ENCODE data around the gene NNAT. TPM values are rescaled to one million over a fixed set of nuclear protein-coding genes. Genes with fewer than 3 reads are reported as not detected.
"Not testable (repeated sequence)": the region's sequence is repeated elsewhere in the genome, so short reads cannot be mapped to it uniquely, and the experiment has no call there.

NNAT gene
- polyA plus RNA-seq, 10 donors: 311 to 686 (median 530) TPM

DNA sequence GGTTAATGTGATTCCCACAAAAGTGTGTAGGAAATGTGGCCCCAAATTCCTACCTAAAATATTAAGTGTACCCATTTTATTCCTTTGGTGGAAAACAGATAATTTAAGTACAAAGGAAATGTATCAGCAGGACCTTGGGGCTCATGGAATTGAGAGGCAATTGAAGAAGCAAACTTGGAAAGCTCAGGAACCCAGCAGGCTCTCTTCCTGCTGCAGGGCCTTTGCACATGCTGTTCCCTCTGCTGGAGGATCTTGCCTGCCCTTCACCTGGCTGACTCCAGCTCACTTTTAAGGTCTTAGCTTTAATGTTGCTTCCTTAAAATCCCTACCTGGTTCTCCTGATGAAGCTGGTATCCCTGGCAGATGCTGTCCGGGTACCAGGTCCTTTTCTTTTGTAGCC is 16.5 kb downstream of the NNAT start:
- DNase-seq: no peak

DNA sequence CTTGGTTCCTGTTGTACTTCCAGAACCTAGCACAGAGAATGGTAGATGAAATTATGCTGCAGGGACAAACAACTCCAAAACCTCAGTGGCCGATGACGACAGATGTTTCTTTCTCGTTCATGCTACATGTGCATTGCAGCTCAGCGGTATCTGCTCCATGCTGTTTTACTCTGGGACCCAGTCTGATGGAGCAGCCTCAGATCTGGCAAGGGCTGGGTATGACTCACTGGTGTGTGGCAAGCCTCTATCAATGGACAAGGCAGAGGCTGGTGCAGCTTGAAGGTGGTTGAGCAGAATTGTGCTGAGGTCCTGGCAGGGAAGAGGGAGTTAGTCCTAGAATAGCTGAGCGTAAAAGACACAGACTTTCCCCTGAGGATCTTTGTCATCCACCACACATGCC is 17.0 kb downstream of the NNAT start:
- no peak for DNase-seq

DNA sequence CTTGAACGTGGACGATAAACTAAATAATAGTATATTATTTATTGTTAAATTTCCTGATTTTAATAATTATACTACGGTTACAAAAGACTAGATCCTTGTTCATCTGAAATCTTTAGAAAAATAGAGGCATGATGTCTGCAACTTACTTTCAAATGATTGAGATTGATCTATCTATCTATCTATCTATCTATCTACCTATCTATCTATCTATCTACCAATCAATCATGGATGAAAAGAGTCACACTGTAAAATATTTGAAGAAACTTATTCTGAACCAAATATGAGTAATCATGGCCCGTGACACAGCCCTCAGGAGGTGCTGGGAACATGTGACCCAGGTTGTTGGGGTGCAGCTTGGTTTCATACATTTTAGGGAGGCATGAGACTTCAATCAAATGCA is 18.4 kb downstream of the NNAT start:
- DNase-seq: no peak

DNA sequence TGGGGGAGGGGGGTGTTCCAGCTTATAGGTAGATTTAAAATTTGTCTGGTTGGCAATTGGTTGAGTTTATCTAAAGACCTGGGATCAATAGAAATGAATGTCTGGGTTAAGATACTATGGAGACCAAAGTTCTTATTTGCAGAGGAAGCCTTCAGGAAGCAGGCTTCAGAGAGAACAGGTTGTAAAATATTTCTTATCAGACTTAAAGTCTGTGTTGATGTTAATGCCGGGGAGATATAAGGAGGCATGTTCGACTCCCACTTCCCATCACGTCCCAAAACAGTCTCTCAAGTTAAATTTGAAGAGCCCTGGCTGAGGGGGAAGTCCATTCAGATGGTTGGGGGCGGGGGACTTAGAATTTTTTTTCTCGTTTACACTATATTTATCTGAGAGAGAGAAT is 19.0 kb downstream of the NNAT start:
- no peak for DNase-seq

DNA sequence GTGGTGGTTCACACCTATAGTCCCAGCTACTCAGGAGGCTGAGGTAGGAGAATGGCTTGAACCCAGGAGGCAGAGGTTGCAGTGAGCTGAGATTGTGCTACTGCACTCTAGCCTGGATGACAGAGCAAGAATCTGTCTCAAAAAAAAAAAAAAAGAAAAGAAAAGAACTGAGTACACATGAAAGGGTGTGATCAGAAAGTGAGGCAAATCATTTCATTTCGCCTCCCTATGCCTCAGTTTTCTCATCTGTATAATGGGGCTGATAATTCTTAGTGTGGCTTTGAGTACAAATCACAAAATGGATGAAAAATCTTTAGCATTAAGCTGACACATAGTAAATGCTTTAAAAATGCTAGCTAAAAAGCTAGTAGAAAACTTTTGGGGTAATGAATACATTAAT is 19.8 kb downstream of the NNAT start:
- not testable (repeated sequence) for DNase-seq

DNA sequence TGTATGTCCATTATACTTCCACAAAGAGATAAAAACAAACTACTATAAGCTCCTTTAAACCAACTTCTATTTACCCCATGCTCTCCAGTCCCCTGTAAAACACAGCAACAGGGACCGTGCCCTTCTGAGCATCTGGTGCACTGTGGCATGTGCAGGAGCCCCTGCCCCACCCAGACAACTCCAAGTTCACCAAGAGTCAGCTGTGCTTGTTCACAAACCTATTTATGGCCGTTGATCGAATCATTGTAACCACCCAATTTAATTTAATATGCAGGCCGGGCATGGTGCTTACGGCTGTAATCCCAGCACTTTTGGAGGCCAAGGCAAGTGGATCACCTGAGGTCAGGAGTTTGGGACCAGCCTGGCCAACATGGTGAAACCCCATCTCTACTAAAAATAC is 20.3 kb downstream of the NNAT start:
- DNase-seq: no peak

DNA sequence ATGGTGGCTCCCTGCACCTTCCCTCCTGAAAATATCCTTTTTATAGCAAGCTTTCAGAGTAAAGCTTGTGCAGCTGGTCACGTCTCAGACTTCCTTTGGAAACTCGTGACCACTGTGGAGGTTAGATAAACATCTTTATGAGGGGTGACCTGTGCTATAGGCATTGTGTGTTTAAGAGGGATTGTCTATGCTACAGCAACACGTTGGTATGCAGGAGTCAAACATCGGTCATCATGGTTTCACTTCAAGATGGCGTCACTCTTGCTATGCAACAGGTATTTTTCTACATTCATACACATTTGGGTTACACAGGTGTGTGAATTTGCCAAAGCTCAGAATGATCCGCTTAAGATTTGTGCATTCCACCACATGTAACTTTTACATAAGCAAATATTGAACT is 21.2 kb downstream of the NNAT start:
- DNase-seq: no peak

DNA sequence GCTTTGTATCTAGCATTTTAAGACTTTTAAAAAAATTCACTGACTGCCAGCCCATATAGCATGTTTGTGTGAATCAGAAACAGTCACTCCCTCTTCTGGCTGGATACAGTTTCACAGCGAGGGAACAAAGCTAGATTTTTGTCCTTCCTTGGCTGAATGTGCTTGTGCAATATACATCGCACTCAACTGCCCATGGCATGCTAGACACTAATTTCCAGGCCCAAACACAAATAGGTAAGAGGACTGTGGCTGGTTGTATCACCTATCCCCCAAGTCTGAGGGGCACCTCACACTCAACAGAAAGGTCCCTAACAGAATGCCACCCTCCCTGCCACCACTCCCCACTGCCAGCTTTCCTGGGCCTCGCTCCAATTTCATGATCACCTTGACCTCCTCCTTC is 22.8 kb downstream of the NNAT start:
- peak in 1 of 3 donors; percentile 20 for DNase-seq

DNA sequence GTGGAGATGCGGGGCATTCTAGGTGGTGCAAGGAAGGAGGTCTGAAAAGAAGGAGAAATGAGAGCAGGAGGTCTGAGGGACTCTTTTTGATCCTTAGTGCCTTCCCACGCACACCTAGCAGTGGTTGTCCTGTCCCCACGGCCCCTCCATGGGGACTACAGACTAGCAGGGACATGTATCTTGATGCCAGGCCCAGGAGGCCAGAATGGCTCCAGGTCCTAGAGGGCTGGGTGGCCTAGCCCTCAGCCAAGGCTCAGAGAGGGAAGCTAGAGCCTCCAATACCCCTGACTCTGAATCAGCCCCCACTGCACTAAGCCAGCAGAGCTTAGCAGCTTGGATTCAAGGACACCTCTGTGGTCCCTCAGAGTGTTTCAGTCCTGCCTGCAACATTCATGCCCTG is 23.3 kb downstream of the NNAT start:
- DNase-seq: no peak

DNA sequence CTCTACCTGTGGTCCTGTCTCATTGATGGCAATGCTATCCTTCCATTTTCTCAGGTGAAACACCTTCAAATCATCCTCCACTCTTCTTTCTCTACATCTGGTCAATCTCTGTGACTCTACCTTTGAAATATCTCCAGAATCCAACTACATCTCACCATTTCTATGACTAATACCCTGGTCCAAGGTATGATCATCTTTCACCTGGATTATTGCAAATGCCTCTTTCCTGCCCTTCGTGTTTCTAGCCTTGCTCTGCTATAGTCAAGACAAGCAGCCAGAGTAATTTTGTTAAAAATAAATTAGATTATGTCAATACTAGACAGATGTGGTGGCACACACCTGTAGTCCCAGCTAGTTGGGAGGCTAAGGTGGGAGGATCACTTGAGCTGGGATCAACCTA is 24.5 kb downstream of the NNAT start:
- DNase-seq: no peak

DNA sequence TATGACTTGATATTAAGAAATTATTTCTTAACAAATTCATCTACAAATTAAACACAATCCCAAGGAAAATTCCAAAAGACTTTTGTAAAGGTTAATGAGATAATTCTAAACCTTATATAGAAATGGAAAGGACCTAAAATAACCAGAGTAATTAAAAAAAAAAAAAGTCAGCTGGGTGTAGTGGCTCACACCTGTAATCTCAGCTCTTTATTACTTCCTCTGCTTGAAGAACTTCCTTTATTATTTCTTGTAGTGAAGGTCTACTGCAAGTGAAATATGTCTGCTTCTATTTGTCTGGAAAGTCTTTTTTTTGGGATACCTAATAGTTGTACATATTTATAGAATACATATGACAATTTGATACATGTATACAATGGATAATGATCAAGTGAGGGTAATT is 26.9 kb downstream of the NNAT start:
- DNase-seq: no peak

DNA sequence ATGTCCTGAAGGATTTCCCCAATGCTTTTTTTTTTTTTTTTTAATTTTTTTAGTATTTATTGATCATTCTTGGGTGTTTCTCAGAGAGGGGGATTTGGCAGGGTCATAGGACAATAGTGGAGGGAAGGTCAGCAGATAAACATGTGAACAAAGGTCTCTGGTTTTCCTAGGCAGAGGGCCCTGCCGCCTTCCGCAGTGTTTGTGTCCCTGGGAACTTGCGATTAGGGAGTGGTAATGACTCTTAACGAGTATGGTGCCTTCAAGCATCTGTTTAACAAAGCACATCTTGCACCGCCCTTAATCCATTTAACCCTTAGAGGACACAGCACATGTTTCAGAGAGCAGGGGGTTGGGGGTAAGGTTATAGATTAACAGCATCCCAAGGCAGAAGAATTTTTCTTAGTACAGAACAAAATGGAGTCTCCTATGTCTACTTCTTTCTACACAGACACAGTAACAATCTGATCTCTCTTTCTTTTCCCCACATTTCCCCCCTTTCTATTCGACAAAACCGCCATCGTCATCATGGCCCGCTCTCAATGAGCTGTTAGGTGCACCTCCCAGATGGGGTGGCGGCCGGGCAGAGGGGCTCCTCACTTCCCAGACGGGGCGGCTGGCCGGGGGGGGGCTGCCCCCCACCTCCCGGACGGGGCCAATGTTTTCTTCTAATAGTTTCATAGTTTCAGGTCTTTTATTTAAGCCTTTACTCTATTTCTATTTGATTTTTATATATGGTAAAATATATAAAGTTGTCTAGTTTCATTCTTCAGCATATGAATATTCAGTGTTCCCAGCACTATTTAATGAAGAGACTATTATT is 29.3 kb downstream of the NNAT start:
- not testable (repeated sequence) for DNase-seq

DNA sequence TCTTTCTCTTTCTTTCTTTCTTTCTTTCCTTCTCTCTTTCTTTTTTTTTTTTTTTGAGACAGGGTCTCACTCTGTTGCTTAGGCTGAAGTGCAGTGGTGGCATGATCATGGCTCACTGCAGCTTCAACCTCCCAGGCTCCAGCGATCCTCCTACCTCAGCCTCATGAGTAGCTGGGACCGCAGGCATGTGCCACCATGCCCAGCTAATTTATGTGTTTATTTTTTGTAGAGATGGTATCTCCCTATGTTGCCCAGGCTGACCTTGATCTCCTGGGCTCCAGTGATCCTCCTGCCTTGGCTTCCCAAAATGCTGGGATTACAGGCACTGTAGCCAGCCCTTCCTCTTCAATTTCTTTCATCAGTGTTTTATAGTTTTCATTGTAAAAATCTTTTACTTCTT is 30.6 kb downstream of the NNAT start:
- not testable (repeated sequence) for DNase-seq

DNA sequence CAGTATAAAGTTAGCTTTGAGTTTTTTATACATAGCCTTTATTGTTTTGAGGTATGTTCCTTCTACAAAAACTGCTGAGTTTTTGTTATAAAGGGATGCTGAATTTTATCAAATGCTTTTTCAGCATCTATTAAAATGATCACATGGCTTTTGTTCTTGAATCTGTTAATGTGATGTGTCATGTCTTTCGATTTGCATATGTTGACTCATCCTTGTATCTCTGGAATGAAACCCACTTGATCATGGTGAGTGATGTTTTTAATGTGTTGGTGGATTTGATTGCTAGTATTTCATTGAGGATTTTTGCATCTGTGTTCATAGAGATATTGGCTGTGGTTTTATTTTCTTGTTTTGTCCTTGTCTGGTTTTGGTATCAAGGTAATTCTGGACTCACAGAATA is 31.4 kb downstream of the NNAT start:
- DNase-seq: no peak

DNA sequence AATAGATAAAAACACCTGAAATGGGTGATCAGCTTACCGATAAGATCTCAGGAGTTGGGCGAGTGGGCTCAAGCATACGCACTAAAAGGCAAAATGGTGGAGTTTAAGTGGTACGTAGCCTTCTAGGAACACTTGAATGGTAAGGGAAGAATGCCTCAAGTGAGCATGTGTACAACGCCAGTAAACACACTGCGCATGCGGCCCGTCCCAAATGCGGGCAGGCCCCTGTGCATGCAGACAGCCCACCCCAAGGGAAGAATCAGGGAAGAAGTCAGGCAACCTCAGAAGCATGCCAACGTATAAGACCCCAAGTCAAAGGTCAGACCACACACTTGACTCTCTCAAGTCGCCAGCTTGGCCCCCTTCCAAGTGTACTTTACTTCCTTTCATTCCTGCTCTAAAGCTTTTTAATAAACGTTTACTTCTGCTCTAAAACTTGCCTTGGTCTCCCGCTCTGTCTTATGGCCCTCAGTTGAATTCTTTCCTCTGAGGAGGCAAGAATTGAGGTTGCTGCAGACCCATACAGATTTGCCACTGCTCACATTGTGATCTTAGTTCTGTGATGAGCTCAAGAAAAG is 33.8 kb downstream of the NNAT start:
- DNase-seq: not testable (repeated sequence)

DNA sequence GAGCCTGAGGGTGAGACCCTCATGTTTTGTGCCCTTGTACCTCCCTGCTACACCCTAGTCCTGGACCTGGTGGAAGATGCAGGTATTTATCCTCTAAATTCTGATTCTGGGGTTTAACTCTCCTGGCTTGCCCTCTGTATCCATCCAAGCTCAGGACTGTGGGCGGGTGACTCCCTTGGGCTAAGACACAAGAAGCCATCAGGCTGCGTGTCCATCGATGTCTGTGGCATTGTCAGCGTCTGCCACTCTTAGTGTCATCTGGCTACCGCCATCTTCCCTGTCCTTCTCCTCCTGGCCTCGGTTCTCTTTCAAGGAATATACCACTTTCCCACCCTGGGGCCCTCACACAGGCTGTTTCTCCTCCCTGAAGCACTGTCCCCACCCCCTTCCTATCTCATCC is 35.5 kb downstream of the NNAT start:
- no peak for DNase-seq

DNA sequence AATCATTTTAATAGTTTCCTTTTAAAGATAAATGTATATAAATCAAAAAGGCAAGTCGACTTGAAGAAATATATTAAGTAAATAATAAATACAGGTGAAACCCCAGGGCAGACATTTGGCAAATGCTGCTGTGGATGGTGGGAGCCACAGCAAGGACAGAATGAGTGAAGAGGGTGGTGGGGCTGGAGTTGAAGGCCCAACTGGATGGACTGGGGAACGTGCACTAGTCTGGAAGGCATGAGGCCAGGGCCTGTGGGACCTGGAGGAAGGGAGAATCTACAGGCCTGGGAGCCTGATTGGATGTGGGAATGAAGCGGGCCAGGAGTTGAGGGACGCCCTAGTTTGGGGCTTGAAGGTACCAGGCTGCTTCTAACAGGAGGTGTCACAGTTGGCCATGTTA is 37.3 kb downstream of the NNAT start:
- no peak for DNase-seq

DNA sequence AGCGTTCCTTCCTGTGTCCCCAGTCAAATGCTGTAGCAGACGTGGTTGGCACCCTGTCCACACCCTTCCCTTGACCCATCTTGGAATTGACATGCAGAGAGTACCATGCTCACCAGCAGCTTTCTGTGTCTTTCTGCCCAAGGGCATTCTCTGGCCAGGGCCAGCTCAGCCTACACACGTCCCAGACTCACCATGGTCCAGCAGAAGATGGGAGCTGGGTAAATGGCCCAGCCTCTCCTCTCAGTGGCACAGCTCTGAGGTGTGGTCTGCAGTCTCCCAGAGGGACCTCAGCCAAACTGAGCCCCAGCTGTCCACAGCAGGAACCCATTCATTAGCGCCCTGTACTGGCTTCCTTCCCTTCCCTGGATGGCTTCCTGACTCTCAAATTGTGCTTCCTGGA is 37.7 kb downstream of the NNAT start:
- no peak for DNase-seq

DNA sequence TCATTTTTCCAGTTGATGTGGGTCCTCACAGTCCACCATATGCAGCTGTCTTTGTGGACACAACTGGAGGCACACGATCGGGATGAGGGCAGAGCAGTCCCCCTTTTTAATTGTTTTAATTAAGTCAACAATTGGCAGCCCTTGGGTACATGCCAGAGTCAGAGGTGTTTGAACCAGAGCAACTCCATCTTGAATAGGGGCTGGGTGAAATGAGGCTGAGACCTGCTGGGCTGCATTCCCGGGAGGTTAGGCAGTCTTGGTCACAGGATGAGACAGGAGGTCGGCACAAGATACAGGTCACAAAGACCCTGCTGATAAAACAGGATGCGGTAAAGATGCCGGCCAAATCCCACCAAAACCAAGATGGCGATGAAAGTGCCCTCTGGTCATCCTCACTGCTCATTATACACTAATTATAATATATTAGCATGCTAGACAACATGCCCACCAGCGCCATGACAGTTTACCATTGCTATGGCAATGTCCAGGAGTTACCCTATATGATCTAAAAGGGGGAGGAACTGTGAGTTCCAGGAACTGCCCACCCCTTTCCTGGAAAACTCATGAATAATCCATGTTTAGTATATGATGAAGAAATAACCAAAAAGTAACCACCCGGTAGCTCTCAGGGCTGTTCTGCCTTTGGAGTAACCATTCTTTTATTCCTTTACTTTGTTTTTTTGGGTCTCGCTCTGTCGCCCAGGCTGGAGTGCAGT is 38.4 kb downstream of the NNAT start:
- no peak for DNase-seq

DNA sequence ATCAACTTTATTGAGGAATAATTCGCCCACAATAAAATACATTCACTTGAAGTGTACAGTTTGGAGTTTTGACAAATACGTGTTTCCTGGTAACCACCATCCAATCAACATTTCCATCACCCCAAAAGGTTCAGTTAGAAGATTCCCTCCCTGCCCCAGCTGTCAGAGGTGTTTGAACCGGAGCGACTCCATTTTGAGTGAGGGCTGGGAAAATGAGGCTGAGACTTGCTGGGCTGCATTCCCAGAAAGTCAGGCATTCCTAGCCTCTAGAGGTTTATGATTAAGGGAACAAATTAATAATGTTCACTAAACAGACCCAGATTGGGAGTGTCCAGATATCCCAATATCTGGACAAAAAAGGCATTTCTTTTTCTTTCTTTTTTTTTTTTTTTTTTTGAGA is 39.6 kb downstream of the NNAT start:
- DNase-seq: peak in 1 of 3 donors; percentile 11

DNA sequence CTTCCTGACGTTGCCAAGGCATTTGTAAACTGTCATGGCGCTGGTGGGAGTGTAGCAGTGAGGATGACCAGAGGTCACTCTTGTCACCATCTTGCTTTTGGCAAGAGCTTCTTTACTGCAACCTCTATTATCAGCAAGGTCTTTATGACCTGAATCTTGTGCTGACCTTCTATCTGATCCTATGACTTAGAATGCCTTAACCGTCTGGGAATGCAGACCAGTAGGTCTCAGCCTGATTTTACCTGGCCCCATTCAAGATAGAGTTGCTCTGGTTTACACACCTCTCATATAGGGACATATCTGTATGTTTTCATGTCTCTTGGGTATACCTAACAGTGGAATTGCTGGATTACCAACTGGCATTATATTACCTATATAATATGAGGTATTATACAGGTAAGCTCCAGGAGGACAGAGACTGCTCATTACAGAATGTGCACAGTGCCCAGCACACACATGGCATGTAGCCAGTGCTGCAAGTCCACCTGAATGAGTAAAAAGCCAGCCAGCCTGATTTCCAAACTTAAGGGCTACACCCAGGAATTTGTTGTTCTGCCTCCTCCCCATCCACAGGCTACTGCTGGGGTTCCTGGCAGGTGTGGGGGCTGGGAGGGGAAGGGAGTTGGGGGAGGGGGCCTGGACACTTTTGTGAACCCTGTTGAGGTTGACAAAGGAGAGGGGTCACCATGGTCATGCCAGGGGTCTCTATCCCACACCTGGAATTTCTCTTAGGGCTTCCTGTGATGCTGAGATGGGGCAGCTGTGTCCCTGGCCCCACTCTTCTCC is 41.8 kb downstream of the NNAT start:
- DNase-seq: no peak

DNA sequence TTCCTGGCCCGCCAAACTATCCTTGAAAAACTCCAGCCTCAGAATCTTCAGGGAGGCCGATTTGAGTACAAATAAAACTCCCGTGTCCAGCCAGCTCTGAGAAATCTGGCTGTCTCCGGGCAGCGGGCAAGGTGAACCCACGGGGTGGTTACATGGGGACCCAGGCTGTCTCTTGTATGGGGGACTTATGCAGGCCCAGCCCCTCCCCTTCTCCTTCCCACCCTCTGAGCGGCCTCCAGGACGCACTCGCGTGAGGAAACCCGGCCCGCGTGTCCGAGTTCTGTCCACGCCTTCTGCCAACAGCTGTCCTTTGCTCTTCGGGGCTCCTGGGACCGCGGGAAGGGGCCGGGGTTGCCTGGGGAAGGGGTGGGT is 43.0 kb downstream of the NNAT start:
- no peak for DNase-seq

Measured in muscle of back (tissue), 11 donors.